Mucosa of descending colon (tissue), 3 donors: Measurements from ENCODE around the gene CXXC5. TPM values are rescaled to one million over a fixed set of nuclear protein-coding genes. Genes with fewer than 3 reads are reported as not detected.
A peak's percentile ranks its signal among the peaks of the same experiment; 100 is the strongest.

Experiments
- ATAC-seq: fragments of 200-7000 bp; cut with Tn5 transposase; one replicate; pipeline ENCODE4 v1.9.1; 2020; ENCODE audit warnings: mild to moderate bottlenecking, moderate library complexity
- DNase-seq, 3 donors: peaks; one replicate each; pipeline ENCODE4 v3.0.0-alpha.2; 2020
- H3K36me3 ChIP-seq: fragments of 200-600 bp; one replicate; pipeline ENCODE4 v1.8.0; 2021; ENCODE audit warnings: low read depth, mild to moderate bottlenecking
- H3K4me1 ChIP-seq: fragments of 200-600 bp; one replicate; pipeline ENCODE4 v1.8.0; 2021; ENCODE audit warnings: low read depth, mild to moderate bottlenecking
- H3K4me3 ChIP-seq: fragments of 200-600 bp; one replicate; pipeline ENCODE4 v1.8.0; 2021; ENCODE audit warnings: mild to moderate bottlenecking
- H3K9me3 ChIP-seq: fragments of 200-600 bp; one replicate; pipeline ENCODE4 v1.8.0; 2021; ENCODE audit warnings: mild to moderate bottlenecking
- intact Hi-C, 2 donors: fragments of 100-400 bp; cut with DNase I in 1 of 2; cut with micrococcal nuclease in 1 of 2; formaldehyde crosslinking; loops; one replicate each; pipeline versions ENCODE4 v1.11.0 to v1.11.1; 2022; cut with DNase I, micrococcal nuclease
- total RNA-seq, 3 donors: library from RNA; stranded (reverse); fragmentation: NEBNext Ultra II Directional in 2 of 3; extraction: Animal tissue kit (Norgen Biotek cat#: 25700) in 2 of 3; gene quantifications; one replicate each; pipeline versions ENCODE4 v1.2.1 to v1.2.4, GENCODE V29; 2021 to 2023
- TF ChIP-seq, protein P1 (sequence below): fragments of 200-600 bp; IDR thresholded peaks from one replicate; pipeline ENCODE4 v1.8.0; 2022; ENCODE audit warnings: antibody characterized with exemption, mild to moderate bottlenecking
- donor health status: DM: no; HTN: no; CAD: no; lungs with moderate emphysema.
- donor health status: DM: no; HTN: no; CAD: no.
- donor health status: DM: no; HTN: yes; CAD: no.

CXXC5 gene
- total RNA-seq, 3 donors from 2014 or later, result 28.1 to 31.0 (median 28.3) TPM

DNA sequence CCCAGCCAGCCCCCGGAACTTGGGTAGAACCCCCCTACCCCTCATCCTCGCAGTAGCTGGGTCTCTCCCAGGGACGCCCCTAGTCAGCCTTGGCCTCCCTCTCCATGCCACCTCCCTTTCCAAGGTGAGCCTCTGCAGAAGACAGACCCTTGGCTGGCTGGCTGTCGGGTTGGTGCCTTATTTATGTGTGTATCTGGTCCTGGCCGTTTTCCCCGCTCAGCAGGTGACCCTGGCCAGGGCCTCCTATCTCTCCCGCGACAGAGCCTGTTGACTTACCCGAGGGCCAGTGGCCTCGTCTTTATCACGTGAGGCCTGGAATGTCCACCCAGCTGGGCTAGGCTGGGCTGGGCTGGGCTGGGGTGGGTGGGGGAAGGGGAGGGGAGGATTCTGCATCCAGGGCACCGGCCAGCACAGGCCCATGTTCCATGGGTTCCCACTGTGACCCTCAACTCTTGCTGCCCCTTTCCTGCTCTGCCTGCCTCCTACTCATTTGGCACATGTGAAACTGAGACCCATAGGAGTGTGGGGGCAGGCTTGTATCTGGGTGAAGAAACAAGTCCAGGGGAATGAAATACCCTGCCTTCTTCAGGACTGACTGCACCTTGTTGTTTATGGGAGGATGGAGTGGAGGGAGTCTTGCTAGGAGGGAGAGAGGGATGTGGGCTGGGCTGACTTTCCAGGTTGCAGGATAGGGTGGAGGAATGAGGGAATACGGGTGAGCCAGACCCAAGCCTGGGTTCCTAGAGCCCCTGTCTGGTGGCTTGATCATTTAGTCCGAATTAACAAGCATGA is 3.1 kb downstream of the CXXC5 start:
- Histone ChIP-seq H3K4me3 (no peak overlapping the region), H3K36me3 (no peaks in the 10 kb centered on the region), H3K4me1 (peaks cover 50% of the 10 kb centered on the region), H3K9me3 (no peaks in the 10 kb centered on the region)
- ATAC-seq (peak; percentile 18), DNase-seq (peak; percentile 59 to 73 (median 62))
- intact Hi-C loops, result no loop called here
- TF ChIP-seq, protein P1, sequence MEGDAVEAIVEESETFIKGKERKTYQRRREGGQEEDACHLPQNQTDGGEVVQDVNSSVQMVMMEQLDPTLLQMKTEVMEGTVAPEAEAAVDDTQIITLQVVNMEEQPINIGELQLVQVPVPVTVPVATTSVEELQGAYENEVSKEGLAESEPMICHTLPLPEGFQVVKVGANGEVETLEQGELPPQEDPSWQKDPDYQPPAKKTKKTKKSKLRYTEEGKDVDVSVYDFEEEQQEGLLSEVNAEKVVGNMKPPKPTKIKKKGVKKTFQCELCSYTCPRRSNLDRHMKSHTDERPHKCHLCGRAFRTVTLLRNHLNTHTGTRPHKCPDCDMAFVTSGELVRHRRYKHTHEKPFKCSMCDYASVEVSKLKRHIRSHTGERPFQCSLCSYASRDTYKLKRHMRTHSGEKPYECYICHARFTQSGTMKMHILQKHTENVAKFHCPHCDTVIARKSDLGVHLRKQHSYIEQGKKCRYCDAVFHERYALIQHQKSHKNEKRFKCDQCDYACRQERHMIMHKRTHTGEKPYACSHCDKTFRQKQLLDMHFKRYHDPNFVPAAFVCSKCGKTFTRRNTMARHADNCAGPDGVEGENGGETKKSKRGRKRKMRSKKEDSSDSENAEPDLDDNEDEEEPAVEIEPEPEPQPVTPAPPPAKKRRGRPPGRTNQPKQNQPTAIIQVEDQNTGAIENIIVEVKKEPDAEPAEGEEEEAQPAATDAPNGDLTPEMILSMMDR, result no peak

DNA sequence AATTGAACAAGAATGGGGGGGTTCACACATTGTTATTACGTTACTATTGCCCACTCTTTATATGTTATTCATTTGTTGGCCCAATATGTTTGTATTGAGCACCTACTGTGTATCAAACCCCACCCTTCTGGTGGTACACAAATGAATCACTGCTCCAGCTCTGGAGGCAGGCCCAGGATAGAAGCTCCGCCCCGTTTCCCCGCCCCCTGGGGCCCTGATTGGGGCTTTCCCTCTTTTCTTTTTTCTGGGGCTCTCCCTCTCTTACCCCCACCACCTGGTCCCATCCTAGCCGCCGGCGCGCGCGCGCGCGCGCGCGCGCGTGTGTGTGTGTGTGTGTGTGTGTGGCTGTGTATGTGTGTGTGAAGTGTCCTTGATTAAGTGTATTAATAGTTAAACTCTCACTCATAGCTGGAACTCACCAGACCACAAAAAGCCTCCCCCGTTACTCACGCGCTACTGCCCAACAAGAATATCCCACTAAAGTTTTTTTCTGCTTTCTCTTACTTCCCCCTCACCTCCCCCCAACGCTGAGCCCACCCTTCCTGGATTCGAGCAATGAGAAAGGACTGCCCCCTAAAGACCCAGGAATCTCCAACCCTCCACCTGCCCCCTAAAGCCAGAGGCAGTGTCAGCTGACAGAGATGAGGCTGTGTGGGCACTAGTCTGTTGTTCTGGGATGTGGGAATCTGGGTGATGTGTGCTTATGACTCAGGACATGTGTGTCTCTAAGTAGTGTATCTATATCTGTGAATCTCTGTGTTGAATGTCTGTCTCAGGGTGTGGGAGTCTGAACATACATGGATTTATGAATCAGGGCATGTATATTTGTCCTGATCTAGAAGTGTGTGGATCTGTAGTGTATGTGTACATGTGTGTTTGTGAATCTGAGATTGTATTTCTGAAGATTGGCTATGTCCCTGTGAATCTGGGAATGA is 4.0 kb downstream of the CXXC5 start:
- Histone ChIP-seq H3K4me1 (peaks cover 56% of the 10 kb centered on the region), H3K4me3 (no peak overlapping the region), H3K9me3 (no peaks in the 10 kb centered on the region), H3K36me3 (no peaks in the 10 kb centered on the region)
- TF ChIP-seq, protein P1, result no peak
- DNase-seq, result peak; percentile 84 to 88 (median 85)
- intact Hi-C loops, result no loop called here
- ATAC-seq, result peak; percentile 8

DNA sequence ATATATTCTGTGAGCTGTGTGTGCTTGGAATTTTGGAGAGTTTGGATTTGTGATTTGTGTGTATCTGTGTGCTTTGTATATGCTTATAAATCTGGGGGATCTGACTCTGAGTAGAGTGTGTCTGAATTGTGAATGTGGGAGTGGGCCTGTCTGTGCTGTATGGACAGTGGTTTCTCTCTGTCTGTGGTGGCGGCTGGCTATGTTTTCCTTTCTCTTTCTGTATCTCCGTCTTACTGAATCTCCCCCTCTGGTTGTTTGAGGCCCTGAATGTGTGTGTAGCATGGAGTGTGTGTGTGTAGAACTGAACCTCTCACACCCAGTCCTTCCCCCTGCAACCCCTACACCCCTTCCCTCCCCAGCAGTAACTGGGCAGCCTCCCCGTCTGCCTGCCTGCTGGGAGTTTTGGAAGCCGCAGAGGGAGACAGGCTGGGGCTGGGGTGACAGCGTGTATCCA is 4.7 kb downstream of the CXXC5 start:
- DNase-seq, result peak in 2 of 3 donors; percentile 10 to 38
- no peaks in the 10 kb centered on the region for H3K36me3 ChIP-seq
- ATAC-seq, result no peak
- H3K4me1 ChIP-seq, result peaks cover 56% of the 10 kb centered on the region
- no peak overlapping the region for H3K4me3 ChIP-seq
- intact Hi-C loops, result no loop called here
- H3K9me3 ChIP-seq, result no peaks in the 10 kb centered on the region
- TF ChIP-seq, protein P1, result no peak

DNA sequence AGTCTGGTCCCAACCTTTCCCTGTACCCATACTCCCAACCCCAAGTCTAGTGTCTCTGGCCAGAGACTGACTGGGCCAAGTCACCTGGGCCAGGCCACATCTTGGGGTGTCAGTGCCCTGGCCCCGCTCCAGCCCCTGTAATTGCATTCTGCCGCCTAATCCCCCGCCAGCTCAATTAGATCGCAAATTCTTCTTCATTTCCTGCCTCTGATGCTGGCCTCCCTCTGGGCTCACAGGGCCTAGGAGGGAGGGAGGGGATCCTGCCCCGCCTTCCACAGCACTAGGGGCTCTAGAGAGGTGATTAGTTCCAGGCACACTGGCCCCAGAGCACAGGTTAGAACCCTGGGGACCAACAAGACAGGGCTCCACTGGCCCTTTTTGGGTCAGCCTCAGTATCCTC is 5.5 kb downstream of the CXXC5 start:
- TF ChIP-seq, protein P1, result no peak
- H3K9me3 ChIP-seq, result no peaks in the 10 kb centered on the region
- DNase-seq (peak in 1 of 3 donors; percentile 41), ATAC-seq (no peak)
- H3K36me3 ChIP-seq, result no peaks in the 10 kb centered on the region
- peaks cover 64% of the 10 kb centered on the region for H3K4me1 ChIP-seq
- H3K4me3 ChIP-seq, result no peak overlapping the region
- intact Hi-C loops, result no loop called here

DNA sequence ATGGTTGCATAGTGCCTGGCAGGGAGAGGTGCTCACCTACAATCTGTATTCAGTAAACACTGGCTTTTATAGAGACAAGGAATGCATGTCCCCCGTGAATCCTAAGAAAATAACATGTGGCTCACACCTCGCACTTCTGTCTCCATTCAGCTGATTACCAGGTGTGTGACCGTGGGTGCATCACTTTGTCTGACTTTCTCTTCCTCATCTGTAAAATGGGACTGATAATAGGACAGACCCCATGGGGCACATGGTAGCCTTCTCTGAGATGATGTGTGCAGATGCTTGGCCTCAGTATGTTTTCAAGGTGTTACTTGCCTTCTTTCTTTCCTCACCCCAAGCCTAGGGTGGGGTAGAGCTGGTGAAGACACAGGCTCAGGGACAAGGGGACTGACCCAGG is 6.3 kb downstream of the CXXC5 start:
- TF ChIP-seq, protein P1, result no peak
- ATAC-seq, result no peak
- no peak for DNase-seq
- no peaks in the 10 kb centered on the region for H3K36me3 ChIP-seq
- no peaks in the 10 kb centered on the region for H3K9me3 ChIP-seq
- H3K4me3 ChIP-seq, result no peak overlapping the region
- peaks cover 72% of the 10 kb centered on the region for H3K4me1 ChIP-seq
- intact Hi-C loops, result no loop called here
